ENCODE data around the gene BTBD8.
A peak's percentile ranks its signal among the peaks of the same experiment; 100 is the strongest.
"Not testable (repeated sequence)": the region's sequence is repeated elsewhere in the genome, so short reads cannot be mapped to it uniquely, and the experiment has no call there.

The BTBD8 gene

GRCh38 chr1:92080128-92080985 lies at the start of gene BTBD8:
Gene BTBD8 (plus strand): TSS chr1:92080345. CDS start chr1:92080572, 227 bp downstream.
- DNase-seq, result peak; percentile 87

- DNase-seq, result peak; percentile 6
These were observed 49.5 kb upstream of the BTBD8 start for GRCh38 chr1:92030656-92031107.

DNA sequence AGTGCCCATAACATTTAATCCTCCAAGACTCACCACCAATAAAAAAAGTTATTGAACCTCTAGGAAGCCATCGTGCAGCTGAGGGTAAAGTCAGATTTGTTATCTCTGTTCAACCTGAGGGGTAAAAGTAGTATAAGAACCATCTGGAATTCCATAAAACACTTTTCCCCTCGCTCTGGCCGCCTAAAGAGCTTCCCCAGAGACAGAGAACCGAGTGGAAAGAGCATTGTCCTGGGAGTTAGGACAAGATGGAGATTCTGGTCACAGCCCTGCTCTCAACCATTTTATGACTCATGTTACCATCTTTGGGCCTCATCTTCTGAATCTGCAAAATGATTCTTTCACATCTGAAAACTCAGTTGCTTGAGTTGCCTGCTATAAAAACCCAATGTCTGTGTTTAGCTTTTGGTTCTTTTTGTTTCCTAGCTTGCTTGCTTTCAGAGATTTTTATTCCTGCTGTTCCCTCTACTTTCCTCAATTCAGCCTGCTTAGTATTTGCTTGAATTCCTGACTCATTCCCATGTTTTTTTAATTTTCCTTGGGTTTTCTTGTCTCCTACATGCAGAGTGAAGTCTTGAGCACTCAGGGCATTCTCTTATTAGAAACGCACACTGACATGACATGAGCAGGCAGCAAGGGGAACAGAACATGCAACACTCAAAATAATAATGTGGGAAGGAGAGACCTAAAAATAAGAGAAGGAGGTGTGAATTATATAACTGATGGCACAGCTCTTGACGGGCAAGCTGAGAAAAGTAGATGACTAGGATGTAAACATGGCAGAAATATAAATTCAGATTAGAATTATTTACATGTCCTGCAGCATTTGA lies 48.6 kb upstream of the BTBD8 start:
- DNase-seq, result no peak

GRCh38 chr1:92037400-92037799 lies 42.7 kb upstream of the BTBD8 start:
- DNase-seq, result no peak

- DNase-seq, result no peak
These were observed 41.3 kb upstream of the BTBD8 start for GRCh38 chr1:92038695-92039346.

- DNase-seq, result no peak
These were observed 39.2 kb upstream of the BTBD8 start for GRCh38 chr1:92040971-92041370.

GRCh38 chr1:92043621-92044020 lies 36.5 kb upstream of the BTBD8 start:
- no peak for DNase-seq

DNA sequence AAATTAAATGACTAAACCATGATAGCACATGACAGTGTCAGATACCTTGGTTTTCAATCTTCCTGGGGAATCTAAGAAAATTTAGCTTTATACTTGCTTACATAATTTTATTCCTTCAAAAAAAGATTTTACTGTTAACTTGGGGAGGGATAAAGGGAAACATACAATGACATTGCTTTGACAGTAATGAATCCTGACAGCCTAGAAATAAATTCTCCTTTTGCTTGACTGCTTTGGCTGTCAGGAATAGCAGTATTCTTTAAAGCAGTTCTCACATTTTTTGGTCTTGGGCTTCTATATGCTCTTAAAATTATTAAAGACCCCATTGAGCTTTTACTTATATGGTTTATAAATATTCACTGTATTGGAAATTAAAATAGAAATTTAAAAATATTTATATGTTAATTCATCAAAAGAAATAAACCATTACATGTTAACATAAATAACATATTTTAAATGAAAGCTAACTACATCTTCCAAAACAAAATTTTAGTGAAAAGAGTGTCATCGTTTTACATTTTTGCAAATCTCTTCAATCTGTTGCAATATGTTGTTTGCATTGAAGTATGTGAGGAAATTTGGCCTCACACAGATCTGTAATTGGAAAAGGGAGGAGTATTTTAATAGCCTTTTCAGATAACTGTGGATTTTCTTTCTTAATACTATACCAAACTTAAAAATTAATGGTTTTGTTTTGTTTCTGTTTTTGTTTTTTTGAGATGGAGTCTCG lies 34.2 kb upstream of the BTBD8 start:
- DNase-seq, result no peak

- DNase-seq, result no peak
These were observed 28.2 kb upstream of the BTBD8 start for GRCh38 chr1:92051948-92052347.

GRCh38 chr1:92065042-92065441 lies 15.1 kb upstream of the BTBD8 start:
- DNase-seq, result no peak

GRCh38 chr1:92066321-92066720 lies 13.8 kb upstream of the BTBD8 start:
- no peak for DNase-seq

DNA sequence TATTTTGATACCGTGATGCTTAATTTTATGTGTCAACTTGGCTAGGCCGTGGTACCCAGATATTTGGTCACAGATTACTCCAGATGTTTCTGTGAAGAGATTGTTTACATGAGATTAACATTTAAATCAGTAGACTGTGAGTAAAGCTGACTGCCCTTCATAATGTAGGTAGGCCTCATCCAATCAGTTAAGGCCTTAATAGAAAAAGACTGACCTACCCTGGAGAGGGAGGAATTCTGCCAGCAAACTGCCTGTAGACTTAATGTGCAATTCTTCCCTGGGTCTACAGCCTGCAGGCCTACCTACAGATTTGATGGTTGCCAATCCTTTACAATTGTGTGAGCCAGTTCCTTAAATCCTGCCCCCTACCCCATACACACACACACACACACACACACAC lies 9.3 kb upstream of the BTBD8 start:
- no peak for DNase-seq

DNA sequence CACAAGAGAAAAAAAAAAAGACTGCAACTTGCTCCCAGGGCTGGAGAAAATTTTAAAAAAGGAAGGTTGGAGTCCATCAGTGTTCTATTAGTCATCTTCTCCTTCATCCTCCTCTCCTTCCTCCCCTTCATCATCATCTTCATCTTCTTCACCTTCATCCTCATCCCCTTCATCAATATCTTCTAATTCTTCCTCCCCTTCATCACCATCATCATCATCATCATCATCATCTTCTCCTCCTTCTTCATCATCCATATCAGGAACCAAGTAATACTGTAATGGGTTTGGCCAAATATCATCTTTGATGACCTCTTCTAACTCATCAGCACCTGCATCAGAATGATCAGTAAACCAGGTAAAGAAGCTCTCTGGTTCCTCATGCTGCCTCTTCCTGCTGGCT lies 5.7 kb upstream of the BTBD8 start:
- DNase-seq, result not testable (repeated sequence)

- DNase-seq, result no peak
These were observed 4.8 kb upstream of the BTBD8 start, which contains the start of gene SETSIP for GRCh38 chr1:92075311-92075710. Gene SETSIP (minus strand): TSS chr1:92075411. CDS start chr1:92075411, 0 bp downstream.

GRCh38 chr1:92076363-92076762 lies 3.8 kb upstream of the BTBD8 start:
- no peak for DNase-seq

GRCh38 chr1:92078077-92078476 lies 2.1 kb upstream of the BTBD8 start:
- DNase-seq, result not testable (repeated sequence)

DNA sequence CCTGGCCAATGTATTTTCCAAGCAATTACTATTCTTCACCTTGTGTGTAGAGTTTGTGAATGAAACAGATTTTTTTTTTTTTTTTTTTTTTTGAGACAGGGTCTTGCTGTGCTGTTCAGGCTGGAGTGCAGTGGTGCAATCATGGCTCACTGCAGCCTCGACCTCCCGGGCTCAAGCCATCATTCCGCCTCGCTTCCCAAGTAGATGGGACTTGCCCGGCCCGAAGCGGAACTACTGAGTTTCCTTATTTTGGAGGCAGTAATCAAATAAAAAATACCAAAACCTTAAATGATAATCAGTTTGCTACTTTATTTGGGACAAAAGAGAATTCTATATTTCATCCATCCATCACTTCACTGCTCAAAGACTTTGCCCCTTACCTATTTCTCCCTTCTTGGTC lies 704 bp upstream of the BTBD8 start:
- DNase-seq, result no peak

DNA sequence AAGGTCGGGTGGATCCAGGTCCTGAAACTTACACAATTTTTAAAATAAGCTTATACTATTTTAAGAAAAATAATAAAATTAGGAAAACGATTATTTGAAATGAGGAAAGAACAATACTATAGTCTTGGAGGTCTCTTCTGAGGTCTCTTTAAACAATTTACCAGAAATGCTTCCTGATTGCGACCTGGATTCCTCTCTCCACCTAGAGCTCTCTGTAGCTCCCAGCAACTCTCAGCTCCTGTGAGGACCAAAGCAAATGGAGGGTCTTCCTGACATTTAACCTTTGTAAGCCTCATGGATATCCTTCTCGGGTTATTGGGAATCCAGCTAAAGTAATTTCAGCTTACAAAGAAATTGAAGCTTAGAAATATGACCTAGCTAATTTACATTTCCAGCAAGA lies 886 bp downstream of the BTBD8 start:
- no peak for DNase-seq

DNA sequence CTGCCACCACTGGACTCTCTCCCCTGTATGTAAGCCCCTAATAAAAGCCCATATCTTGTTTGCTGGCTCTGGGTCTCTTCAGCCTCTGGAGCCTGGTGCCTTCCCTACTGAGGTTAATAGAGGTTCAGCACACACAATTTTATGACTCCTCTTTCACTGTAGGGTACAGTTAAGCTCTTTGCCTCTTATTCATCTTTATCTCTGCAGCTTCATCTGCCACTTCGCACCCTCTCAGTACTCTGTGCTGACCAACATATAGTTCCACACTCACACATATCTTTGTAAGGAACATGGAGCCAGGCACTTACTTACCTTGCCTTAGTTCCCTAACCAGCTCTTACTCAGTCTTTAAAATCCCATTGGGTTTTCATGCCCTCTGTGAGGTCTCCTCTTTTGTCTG lies 4.5 kb downstream of the BTBD8 start:
- no peak for DNase-seq

DNA sequence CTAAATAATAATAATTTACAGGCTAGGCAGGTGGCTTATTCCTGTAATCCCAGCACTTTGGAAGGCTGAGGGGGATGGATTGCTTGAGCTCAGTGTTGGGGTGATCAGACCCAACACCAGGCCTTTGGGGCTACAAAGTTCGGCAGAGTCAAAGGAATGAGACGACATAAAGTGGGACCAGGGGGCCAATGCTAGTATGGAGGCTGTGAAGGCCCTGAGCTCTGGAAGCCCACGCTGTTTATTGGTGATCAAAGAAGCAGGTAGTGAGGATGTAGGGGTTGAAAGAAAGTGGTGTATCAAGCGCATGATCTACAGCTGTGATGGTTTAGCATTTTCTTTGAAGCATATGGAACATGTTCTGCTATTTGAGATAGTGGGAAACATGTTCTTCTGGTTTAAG lies 5.6 kb downstream of the BTBD8 start:
- DNase-seq, result no peak

- no peak for DNase-seq
These were observed 7.4 kb downstream of the BTBD8 start for GRCh38 chr1:92087542-92087941.

- DNase-seq, result no peak
These were observed 11.5 kb downstream of the BTBD8 start for GRCh38 chr1:92091625-92092024.

DNA sequence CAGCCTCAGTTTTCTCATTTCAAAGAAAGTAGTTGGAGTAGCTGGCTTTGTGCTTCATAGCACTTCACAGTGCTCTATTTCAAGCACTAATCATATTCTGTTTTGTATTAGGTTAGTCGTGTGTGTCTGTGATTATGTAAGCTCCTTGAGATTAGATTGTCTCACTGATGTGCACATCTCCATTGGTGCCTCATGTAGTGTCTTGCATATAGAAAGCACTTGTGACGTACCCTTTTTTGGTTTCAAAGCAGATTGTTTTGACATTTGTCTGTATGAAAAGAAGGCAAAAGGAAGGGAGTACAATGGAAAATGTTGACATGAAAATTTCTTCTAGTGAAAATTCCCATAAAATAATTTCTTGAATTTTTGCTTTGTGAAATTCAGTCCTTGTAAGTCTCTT lies 13.9 kb downstream of the BTBD8 start:
- DNase-seq, result no peak
